CD4-positive, alpha-beta T cell treated with Interleukin-17A for 4 hours (primary cell): ENCODE results near the gene GGNBP2.

Experiments
- DNase-seq: peaks from one replicate; pipeline ENCODE4 v3.0.0-alpha.2; 2020; ENCODE audit warnings: mixed read lengths

The GGNBP2 gene

DNA sequence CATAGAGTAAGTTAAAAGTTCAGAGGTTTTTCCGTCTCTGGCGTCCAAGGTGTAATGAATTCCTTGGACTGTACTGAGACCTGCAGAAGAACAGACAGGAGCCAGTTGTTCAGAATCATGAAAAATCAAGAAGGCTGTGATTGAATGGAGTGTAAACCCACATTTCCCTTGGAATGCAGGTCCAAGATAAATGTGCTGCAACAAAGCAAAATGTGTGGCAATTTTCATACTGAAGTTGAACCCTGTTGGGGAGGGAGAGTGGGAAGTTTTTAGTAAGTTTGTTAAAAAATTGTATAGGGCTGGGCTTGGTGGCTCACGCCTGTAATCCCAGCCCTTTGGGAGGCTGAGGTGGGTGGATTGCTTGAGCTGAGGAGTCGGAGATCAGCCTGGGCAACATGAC lies 21.4 kb downstream of the GGNBP2 start:
- DNase-seq = no peak

DNA sequence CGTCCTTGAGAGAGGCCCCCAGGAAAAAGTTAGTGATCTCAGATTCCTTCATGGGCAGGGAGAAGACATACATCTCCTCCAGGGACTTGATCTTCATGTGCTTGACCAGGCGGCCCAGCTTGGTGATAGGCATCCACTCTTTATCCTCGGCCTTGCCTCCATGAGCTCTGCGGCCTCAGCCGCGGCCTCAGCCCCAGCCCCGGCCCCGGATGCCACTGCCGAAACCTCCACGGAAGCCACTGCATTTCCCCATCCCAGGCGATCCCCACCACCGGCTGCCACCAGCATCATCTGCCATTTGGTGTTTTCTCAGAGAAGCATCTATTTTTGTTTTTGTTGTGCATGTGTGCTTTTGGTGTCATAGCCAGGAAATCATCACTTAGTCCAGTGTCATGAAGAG lies 30.3 kb downstream of the GGNBP2 start:
- DNase-seq = no peak

DNA sequence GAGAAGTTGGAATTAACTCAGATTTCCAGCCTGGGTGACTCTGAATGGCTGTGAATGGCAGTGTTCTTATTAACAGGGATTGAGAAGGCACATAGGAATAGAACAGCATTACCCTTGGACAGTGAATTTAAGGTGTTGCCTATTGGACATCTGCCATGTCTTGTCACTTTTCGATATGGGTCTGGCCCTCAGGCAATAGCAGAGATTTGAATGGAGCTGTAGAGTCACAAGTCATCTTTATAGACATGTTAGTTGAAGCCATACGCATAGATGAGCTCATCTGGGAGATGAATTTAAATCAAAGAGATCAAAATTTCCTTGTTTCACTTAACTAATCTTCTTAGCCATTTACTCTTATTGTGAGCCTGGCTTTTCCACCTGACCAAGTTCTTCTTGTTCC lies 32.1 kb downstream of the GGNBP2 start:
- no peak for DNase-seq

DNA sequence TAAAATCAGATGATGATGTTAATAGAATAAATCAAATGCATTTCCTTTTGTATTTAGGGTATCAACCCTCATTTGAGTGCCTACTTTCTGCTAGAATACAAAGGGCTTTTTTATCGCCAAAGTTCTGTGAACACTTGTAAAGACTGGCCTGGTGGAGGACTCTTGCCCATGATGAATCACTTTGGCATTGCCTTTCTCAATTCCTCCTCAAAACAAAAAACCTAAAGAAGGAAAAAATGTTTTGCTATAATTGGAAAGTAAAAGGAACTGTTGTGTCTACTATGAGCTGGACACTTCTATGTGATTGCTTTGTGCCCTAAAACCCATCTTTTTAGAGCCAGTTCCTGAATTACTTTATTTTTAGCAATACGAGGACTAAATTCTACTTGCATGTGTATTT lies 34.0 kb downstream of the GGNBP2 start:
- no peak for DNase-seq

DNA sequence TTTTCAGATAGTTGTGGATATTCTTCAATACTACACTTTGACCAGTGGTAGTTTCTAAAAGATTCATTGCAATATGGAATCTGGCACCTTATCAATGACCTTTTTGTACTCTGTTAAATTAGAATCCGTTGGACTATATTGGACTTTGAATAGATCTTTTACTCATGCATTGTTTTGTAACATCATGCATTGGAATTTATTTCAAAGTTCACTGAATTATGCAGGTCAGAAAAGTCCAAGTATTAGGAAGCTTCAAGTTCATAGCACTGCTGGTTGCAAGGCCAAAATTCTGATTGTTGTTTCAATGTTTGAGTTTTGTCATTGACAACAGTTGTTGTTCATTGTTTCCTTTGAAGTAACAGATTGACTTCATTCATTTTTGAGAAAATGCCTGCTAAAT lies 39.1 kb downstream of the GGNBP2 start:
- DNase-seq = no peak

DNA sequence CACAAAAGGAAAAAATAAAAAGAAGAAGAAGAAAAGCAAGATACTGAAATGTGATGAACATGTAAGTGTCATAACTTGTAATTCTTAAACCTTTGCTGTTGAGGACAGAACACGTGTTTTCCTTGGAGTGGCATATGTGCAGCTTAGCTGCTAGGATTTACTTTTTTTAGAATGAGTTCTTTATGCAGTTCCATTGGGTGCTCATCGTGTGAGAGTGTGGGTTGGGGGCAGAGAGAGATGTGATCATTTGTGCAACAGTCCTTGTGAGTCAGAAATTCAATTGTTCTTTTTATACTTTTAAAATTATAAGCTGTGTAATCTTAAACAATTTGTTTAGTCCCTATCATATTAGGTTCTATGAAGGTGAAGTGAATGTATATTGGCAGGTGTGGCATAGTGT lies 41.4 kb downstream of the GGNBP2 start:
- no peak for DNase-seq

DNA sequence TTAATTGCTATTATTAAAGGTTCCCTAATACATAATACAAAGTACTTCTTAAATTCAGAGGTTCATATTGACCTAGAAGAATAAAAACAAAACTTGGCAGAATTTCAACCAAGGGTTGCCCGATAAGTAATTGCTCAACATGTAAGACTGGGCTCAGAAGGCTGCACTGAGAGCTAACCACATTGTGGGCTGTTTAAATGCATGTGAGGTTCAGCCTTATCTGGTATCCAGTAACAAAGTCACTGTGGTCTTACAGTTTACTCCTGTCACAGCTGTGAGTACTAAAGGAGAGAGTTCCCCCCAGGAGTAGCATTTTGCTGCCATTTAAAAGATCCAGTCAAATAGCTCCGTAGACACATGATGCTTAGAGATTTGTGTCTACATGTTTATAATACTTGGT lies 45.4 kb downstream of the GGNBP2 start:
- DNase-seq = no peak

DNA sequence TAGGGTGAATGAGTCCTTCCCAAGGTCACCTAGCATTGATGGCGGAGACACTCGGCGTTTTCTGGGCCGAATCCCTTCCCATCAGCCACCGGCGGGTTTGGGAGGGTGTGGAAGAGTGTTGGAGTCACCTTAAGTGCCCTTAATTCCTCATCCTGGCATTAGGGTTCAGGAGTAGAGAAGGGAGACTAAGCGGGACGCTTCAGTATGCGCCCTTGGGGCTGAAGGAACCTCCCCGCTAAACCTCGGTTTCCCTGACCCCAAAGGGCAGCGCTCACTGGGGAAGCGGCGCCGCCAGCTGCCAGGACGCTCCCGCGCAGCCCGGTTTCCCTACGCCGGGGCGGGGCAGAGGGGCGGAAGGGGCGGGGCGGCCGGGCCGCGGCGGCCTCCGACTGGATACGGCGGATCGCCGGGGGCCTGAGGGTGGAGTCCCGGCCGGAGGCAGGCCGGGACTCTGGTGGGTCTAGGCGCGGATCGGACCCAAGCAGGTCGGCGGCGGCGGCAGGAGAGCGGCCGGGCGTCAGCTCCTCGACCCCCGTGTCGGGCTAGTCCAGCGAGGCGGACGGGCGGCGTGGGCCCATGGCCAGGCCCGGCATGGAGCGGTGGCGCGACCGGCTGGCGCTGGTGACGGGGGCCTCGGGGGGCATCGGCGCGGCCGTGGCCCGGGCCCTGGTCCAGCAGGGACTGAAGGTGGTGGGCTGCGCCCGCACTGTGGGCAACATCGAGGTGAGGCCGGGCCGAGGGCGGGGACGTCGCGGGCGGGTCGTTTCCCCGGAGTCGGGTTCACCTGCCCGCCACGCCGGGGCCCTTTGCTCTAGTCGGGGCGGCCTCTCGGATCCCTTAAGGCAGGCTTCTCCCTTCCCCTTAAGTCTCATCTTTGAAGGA lies 47.0 kb downstream of the GGNBP2 start, which contains the start of gene DHRS11:
Gene DHRS11, plus strand, starts transcription at position 446 of the 882 bp plus-strand sequence. Its CDS starts 131 bp downstream, at position 577.
- DNase-seq = peak; percentile 84

DNA sequence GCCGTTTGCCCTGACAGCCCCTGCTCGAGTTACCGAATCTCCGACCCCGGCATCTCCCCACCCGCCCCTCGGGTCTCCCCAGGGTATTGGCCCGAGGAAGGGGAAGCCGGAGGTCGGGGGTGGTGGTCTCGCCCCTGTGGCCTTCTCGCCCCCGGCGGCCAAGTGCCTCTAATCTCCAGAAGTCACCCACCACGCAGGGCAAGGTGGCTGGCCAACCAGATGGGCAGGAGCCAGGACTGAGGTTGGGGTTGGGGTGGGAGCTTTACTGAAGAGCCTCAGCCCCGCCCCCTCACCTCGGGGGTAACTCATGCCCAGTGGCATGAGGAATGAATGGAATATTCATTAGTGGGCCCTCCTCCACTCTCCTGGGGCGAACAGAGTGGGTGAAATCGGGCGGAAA lies 47.6 kb downstream of the GGNBP2 start:
- DNase-seq = peak; percentile 7

DNA sequence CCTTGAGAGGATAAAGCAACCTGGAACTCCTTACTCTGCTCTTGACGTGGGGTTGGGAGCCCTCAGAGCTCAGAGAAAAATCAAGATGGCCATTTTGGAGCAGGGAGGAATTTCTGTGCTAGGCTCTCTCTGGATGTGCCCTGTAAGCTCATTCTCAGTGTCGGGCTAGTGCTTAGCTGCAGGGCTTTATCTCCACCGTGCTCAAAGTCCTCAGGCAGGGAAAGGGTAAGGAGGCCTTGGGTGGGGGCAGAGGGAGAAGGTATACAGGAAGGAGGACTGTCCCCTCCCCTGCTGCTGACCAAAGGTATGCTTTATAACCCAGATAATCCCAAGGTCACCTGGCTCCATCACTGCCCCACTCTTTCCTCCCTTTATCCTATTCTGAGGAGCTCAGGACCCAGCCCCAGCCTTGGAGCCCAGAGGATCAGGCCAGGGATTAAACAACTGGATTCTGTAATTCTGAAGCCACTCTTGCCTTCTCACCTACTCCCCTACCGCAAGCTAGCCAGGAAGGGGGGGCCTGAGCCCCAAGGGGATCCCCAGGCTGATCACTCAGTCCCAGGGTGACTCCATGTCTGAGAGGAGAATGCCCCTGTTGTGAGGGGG lies 48.1 kb downstream of the GGNBP2 start:
- no peak for DNase-seq

DNA sequence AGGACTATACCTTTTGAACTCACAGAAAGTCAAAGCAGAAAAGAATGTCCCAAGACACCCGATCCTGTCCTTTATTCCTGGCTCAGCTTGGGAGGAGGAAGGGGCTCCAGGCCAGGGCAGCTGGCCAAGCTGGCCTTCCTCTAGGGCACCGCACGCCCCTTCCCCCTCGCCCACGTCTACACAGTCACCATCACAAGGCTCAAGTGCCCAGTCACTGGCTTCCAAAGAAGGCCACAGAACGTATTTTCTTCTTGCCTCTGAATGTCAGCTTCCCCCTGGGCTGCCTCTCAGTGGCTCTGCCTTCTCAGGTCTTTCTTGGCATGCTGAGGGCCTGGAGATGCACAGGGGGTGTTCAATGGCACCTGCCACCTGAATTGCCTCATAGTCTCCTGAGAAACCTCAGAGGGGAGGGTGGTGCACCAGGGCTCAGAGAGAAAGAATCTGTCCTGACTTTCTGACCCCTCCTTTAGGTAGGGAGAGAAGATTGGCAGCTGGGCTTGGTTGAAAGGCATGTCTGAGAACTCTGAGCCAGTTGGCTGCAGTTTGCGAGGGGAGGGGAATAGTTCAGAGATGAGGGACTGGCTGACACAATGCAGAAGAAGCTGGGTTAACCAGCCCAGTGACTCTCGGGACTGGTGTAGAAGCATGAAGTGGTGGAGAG lies 49.1 kb downstream of the GGNBP2 start:
- no peak for DNase-seq

DNA sequence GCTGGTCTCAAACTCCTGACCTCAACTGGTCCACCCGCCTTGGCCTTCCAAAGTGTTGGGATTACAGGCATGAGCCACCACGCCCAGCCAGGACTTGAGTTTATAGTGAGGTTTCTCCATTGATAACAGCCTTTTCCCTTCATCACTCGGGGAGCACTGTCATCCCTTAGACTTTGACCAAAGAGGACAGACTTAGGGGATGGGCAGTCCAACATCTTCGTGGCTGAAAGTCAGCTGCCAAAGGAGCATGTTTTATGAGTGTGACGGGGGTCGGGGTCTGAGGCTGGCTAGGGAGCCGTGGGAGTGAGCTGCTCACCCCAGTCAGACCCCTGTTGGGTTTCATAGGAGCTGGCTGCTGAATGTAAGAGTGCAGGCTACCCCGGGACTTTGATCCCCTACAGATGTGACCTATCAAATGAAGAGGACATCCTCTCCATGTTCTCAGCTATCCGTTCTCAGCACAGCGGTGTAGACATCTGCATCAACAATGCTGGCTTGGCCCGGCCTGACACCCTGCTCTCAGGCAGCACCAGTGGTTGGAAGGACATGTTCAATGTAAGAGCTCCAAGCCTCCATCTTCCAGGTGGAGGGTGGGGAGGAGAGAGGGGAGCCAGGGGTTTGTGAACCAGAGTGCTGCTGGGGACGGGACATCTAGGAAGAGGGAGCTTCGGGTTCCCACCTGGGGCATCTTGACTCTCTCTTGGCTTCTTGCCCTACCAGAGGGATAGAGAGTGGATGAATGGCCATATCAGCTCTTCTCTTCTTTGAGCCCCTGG lies 50.1 kb downstream of the GGNBP2 start:
- no peak for DNase-seq

DNA sequence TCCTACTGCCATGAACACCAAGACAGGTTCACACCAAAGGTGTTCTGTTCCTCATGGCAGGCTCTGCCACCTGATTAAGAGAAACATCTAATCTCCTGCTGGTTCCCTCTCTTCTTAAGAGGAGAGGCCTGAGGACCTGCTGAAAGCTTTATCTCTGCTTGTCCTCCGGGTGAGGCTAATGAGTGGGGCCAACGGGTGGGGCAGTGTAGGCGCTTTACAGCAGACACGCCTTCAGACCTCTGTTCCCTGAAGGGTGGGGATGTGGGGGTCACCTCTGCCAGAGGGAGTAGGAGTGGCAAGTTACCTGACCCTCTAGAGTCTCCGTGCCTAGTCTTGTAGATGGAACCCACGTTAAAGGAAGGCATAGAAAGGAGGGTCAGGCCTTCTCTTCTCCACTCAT lies 52.5 kb downstream of the GGNBP2 start:
- DNase-seq = no peak

DNA sequence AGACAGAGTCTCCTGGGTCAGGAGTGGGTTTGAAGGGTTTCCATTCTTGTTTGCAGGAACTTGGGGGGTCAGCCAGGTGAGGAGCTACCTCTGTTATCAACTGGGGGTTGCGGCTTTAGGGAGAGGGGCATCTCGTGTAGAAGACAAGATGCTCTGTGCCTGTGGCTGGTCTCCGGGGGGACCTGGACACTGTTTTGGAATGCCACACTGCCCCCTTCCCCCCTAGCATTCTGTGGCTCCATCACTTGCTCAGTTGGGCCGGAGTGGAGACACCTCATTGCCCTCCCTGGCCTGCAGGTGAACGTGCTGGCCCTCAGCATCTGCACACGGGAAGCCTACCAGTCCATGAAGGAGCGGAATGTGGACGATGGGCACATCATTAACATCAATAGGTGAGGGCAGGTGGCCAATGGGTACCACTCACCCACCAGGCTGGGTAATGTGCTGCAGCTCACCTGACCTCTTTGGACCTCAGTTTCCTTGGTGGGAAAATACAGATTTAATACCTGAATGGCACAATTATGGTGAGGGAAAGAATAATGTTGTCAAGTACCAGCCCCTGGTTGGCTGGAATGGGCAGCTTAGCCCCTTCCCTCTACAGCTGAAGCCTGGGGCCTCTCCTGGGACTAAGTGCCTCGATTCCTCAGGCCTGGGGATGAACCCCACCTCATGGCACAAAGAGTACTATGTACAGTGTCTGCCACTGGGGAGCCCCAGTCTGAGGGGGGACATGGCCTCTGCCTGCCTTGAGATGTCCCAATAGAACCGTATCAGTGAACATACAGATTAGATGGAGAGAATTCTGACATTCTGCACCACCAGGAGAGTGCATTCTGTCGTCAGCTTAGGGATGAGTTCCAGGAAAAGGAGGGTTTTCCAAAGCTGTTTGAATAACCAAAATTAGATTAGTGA lies 53.4 kb downstream of the GGNBP2 start:
- DNase-seq = no peak

DNA sequence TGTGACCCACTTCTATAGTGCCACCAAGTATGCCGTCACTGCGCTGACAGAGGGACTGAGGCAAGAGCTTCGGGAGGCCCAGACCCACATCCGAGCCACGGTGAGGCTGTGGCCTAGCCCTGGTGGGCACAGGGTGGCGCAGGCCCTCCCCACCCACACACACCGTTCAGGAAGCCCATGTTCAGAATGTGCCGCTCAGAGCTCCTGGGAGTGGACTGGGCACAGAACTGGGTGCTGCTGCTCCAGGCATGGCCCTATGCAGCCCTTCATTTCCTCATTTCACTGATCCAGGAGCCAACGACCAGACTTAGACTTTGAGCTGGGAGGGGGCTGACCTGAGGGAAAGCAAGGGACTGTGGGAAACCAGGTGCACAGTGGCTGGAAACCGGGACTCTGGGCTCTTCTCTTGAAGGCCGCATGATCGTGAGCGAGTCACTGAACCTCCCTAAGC lies 54.3 kb downstream of the GGNBP2 start:
- DNase-seq = no peak

DNA sequence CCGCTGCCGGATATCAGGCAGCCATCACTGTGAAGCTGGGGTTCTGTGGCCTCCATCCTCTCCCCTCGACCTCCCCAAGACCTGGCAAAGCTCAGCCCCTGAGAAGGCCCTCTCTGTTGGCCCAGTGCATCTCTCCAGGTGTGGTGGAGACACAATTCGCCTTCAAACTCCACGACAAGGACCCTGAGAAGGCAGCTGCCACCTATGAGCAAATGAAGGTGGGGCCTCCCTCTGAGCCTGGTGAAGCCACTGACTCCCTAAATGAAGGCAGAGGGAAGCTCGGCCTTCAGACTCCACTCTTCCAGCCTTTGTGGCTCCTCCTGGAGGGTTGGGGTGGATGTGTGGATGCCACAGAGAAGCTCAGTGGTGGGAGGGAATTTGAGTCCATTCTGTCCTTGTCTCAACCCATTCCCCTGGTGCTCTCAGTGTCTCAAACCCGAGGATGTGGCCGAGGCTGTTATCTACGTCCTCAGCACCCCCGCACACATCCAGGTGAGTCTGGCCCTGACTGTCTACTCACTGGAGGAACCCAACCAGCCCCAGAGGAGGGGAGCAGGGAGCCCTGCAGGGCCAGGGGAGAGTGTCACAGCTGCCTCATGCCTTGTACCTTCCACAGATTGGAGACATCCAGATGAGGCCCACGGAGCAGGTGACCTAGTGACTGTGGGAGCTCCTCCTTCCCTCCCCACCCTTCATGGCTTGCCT lies 55.0 kb downstream of the GGNBP2 start:
- DNase-seq = no peak

DNA sequence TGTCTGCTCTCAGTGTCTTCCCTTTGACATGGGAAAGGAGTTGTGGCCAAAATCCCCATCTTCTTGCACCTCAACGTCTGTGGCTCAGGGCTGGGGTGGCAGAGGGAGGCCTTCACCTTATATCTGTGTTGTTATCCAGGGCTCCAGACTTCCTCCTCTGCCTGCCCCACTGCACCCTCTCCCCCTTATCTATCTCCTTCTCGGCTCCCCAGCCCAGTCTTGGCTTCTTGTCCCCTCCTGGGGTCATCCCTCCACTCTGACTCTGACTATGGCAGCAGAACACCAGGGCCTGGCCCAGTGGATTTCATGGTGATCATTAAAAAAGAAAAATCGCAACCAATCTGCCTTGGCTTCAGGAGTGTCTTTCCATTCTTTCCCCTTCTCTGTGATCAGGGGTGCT lies 55.7 kb downstream of the GGNBP2 start:
- DNase-seq = no peak

DNA sequence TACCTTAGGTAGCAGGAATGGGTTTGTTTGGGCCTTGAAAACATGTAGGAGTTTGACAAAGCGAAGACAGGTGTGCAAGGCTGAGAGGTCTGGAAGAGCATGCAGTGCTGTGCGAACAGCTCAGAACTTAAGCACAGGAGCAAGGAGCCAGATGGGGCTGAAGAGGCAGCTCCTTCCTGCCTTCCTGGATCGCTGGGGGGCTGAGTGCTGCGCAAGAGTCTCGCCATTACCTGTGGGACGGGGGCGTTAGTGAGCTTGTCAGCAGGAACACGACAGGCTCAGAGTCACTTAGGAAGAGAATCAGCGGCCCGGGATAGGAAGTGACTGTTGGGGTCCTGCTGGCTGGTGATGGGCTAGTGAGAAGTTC lies 56.2 kb downstream of the GGNBP2 start:
- no peak for DNase-seq

DNA sequence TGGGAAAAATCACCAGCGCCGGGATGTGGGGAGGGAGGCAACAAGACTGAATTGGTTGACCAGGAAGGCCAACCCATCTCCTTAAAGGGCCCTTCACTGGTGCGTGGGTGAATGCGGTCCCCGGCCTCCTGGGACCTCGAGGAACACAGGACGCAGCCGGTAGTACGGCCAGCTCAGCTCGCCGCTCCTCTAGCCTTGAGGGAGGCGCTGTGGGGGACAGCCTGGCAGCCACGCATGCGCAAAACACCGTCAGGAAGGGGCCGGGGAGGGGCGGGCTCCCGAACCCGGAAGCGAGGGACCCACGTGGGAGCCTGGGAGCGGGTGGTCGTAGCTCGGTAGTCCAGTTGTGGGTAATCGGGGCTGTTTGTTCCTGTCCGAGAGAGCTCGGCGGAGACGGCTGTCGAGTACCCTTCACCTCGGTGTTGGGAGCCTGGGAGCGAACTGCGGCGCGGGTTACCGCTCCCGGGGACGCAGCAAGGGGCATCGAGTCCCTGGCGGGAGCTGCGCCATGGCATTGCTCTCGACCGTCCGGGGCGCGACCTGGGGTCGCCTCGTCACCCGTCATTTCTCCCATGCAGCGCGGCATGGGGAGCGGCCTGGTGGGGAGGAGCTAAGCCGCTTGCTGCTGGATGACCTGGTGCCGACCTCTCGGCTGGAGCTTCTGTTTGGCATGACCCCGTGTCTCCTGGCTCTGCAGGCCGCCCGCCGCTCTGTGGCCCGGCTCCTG lies 56.7 kb downstream of the GGNBP2 start, which contains the start of gene MRM1:
Gene MRM1, plus strand, starts transcription at position 281 of the 727 bp plus-strand sequence. Its CDS starts 228 bp downstream, at position 509.
- peak; percentile 94 for DNase-seq

DNA sequence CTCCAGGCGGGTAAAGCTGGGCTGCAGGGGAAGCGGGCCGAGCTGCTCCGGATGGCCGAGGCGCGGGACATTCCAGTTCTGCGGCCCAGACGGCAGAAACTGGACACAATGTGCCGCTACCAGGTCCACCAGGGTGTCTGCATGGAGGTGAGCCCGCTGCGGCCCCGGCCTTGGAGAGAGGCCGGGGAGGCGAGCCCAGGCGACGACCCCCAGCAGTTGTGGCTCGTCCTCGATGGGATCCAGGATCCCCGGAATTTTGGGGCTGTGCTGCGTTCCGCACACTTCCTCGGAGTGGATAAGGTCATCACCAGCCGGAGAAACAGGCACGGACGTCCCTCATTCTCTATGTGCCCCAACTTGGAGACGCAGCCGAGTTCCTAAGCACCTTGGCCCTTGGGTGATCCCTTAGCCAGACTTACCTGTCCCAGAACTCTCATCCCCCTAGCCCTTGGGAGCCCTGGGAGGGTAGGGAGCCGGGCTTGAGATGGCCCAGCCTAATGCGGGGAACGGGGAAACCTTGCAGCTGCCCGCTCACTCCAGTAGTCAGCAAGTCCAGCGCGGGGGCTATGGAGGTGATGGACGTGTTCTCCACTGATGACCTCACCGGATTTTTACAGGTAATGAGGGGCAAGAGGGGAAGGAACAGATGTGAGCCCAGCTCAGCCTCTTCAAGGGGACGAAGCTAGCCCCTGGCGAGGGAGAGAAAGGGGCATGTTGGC lies 57.5 kb downstream of the GGNBP2 start:
- peak; percentile 23 for DNase-seq
